Stimulated activated CD4-positive, alpha-beta T cell treated with anti-CD3 and anti-CD28 coated beads, Interleukin-15, amount 100 ng/mL, for 24 hours (primary cell): ENCODE results near the gene MEGF6.
A peak's percentile ranks its signal among the peaks of the same experiment; 100 is the strongest.

ENCODE experiments used
- DNase-seq: peaks from one replicate; pipeline ENCODE4 v3.0.0-alpha.2; 2020

MEGF6 gene

DNA sequence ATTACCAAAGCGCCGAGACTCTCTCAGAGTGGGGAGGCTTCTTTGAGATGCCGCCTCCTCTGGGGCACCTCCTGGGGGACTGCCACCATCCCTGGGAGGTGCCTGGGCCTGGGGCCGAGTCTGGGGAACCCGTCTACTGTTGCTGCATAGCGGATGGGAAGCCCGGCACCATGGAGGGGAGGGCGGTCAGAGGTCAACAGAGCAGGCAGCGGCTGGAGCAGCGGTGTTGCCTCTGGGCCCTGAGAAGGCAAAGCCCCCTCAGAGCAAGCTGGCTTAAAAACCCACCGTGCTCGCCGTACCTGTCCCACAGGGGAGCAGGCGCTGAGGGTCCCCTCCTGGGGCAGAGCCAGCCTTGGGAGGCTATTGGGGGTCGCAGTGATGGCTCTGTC, 94.8 kb downstream of the MEGF6 start:
- DNase-seq, result no peak

DNA sequence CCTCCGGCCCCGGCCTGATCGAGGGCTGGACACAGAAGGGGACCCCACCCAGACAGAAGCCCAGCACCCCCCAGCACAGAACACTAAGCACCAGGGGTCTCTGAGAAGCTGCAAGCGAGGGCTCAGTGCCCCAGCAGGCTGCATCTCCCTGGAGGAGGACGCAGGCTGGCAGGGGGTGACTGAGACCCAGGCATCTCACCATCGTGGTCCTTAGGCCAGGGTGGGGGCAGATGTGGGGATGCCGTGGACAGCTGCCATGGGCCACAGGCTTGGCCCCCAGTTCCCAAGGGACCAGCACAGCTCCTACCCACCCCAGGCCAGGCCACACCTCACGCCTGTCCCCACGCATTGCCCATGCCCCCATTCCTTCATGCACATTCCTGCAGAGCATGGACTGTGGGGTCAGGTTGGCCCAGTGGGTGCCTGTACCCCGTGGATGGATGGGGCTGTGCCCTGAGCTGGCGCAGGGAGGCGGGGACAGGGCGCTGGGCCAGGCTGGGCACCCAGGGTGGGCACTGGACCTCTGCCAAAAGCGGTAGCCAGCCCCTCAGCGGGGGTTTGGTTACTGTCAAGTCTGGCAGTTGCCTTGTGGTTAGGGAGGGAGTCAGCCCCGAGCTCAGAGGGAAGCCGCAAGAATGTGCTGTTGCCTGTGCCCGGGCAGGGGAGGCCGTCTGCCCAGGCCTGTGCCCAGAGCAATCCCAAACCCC, 95.4 kb downstream of the MEGF6 start:
- no peak for DNase-seq

DNA sequence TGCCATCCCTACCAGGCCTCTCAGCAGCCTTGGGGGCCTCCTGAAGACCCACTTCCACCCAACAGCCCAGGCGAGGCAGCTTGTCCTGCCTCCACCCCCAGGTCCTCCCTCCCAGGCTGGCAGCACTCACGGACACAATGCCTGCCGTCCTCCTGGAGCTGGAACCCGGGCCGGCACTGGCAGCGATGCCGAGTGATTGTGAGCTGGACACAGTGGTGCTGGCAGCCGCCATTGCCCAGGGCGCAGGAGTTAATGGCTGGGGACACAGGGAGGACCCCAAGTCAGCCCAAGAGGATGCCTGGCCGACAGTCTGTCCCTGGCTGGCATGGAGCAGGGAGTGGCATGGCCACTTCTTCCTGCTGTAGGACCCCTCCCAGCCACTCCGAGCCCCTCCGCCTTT, 96.0 kb downstream of the MEGF6 start:
- no peak for DNase-seq

DNA sequence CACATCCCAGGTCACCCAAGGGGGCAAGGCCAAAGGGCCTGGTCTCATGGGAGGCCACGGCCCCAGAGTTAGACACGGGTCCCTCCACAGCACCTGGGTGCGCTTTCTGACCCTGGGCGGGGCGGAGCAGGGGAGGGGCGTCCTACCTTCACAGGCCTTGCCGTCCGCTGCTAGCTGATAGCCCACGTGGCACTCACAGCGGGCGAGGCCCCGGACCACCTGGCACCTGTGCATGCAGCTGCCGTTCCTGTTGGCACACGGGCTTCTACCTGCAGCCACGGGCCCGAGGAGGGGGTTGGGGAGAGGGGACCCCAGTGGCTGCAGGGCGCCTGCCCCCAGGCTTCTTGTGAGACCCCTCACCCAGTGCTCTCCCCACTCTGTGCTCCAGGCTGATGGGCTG, 96.9 kb downstream of the MEGF6 start:
- DNase-seq, result no peak

DNA sequence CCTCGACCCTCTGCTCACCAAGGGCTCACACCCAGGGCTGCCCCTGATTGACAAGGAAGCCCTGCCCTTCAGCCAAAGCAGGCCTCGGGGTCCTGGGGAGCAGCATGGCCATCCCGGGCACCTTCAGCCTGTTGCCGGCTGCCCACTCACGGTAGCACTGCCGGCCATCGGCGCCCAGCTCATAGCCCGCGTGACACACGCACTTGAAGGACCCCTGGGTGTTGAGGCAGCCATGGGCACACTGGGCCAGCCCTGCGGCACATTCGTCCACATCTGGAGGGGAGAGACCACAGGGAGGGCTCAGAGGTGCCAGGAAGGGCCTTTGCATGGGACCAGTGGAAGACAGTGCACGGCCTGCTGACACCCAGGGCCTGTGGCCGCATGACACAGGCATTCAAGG, 99.5 kb downstream of the MEGF6 start:
- DNase-seq, result no peak

DNA sequence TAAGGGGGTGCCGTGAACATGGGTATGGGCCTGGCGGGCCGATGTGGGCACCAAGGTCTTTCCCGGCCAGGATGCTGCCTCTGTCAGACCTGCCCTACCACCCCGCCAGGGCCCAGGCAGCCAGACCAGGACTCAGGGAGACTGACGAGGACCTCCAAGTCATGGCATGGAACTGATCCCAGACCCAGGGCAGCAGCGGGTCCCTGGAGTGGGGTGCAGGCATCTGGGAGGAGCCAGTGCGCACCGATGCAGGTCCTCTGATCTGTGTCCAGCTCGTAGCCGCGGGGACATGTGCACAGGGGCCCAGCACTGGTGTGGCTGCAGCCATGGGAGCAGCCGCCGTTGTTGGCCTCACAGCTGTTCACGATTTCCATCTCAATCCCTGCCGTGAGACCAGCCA, 100.0 kb downstream of the MEGF6 start:
- DNase-seq, result no peak

DNA sequence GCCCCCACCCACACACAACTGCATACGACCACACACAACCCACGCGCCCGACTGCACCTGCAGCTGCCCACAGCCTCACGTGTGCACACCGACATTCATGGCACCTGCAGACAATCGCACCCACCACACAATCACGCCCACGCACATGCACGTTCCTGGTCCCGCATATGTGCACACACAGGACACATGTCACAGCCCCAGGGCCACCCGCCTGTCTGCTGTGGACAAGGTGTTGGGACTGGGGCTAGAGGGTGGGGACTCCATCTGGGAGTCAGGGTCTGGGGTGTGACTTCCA, 100.4 kb downstream of the MEGF6 start:
- no peak for DNase-seq

DNA sequence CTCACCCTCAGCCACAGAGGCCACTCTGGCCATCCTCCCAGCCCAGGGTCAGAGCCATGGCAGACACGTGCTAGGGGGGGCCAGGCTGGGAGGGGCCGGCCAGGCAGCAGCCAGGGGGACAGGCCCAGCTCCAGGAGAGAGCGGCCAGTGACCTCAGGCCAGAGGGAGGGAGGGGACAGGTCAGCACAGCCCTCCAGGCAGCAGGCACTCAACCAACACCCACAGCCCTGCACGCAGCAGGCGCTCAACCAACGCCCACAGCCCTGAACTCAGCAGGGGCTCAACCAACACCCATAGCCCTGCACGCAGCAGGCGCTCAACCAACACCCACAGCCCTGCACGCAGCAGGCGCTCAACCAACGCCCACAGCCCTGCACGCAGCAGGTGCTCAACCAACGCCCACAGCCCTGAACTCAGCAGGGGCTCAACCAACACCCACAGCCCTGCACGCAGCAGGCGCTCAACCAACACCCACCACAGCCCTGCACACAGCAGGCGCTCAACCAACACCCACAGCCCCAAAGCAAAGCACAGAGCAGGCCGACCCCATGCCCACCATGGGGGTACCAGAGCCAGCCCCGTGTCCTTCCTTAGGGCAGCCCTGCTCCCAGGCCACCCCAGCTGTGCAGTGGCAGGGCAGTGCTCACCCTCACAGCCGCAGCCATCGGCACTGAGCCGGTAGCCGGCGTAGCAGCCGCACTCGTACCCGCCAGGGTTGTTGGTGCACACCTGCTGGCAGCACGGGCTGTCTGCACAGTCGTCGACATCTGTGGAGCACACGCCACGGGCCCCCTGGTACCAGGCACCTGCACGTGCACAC, 101.0 kb downstream of the MEGF6 start:
- no peak for DNase-seq

DNA sequence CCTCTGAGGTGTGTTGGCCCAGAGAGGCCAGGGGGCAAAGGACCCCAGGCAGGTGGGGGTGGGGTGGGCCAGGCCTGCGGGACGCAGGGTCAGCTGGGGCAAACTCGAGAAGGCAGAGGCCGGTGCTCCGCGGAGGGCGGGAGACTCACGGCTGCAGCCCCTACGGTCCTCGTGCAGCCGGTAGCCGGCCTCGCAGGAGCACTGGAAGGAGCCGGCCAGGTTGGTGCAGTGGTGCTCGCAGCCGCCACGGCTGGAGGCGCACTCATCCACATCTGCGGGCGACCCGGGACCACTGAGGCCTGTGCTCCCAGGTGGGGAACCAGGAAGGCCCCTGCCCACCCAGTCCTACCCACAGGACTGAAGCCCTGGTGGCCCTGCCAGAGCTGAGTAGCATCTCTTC, 101.6 kb downstream of the MEGF6 start:
- DNase-seq, result no peak

DNA sequence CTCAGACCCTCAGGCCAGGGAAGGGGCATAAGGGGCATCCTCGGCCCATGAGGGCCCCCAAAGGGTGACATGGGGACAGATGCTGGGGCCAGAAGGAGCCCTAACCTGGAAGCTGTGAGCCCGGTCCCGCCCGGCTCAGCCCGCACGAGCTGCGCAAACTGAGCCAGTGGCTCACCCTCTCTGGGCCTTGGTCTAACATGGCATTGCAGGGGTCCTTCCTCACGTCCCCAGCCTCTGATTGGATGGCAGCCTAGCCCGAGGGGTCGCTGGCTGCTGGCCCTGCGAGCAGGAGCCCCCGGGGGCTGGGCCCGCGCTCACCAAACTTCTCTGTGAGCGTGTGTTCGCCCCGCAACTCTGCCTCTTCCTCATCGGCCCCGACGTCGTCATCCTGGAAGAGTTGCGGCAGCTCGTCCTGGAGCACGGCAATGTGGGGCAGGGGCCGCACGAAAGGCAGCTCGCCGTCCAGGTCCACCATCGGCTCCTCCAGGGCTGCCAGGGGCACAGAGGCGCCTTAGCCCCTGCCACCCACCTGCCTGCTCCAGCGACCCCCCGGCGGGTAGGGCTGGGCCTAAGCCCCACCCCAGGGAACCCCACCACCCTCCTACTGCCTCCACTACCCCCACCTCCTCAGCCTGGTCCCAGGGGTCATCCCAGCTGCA, 102.4 kb downstream of the MEGF6 start:
- DNase-seq, result no peak

DNA sequence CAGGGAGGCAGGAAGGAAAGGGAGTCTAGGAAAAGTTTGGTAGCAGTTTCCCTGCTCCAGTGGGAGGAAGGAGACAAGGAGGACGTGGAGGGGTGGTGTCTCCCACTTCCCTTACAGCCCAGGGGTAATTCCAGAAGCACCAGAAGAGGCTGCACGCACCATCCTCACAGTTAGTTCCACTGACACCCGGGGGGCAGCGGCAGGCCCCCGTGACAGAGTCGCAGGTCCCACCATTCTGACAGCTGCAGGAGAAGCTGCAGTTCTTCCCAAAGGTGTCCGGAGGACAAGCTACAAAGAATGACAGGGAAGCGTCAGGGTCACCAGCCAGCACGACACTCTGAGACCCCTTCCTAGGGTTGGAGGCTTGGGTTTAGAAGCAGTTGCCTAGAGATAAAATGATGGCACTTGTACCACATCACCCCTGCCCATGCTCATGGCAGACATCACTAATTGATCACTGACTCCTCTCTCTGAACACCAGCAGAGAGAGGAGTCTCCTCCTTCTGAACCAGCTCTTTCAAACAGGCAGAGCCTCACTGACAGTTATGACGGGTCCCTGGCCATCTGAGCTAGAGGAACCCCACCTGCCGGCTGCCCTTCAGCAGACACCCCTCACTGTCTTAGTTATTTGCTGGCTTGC, 103.6 kb downstream of the MEGF6 start:
- DNase-seq, result no peak

DNA sequence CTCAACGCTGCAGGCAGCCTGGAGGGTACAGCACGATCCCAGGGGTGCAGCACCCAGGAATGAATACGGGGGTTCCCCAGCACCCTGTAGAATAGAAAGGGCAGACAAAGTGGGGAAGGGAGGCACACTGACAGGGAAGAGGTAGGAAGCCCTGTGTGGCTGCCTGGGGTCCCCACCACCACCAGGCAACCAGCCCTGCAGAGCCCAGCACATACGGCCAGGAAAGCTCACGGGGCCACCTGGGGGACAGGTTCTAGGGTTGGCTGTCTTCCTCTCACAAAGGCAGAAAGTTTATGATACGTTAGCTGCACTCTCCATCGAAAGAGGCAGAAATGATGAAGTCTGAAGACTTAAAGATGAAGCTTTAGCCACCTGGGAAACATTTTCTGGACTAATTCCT, 104.4 kb downstream of the MEGF6 start:
- DNase-seq, result no peak

DNA sequence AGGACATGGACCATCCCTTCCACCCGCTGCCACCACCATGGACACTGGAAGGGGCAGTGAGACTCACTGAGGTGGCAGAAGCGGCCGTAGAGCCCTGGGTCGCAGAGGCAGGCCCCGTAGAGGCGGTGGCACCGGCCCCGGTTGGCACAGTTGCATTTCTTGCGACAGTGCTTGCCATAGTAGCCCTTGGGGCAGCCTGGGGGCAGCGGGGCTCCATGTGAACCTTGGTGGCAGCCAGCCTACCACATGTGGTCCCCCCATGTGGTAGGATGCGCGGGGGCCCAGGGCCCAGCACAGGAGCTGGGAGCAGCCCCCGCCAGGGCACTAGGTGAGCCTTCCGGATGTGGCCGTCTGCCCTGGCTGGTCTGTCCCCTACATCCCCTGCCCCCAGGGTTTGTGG, 105.3 kb downstream of the MEGF6 start:
- no peak for DNase-seq

DNA sequence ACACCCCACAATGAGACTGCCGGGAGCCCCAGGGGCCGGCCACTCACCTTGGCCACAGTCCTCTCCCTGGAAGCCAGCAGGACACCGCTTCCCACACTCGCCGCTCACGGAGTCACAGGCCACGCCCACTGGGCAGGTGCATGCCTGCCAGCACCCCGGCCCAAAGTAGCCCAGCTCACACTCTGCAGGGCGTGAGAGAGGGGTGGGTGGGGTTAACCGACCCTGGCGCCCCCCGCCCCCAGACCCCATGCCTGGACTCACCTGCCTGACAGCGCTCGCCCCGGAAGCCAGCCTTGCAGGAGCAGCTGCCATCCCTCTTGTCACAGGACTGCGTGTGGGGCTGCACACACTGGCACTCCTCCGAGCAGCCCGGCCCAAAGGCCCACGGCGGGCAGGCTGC, 106.1 kb downstream of the MEGF6 start:
- DNase-seq, result no peak

DNA sequence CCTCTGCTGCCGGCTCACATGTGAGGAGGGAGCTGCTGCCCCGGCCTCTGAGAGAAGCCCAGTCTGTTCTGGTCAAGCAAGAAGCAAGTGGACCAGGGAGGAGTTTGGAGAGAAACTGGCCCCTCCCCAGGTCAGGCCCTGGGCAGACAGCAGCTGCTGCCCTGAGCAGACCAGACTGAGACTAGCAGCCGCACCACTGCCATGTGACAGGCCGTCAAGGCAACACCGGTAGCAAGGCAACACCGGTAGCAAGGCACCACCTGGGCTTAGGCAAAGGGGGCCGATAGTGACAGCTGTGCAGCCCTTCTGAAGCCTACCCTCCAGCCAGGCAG, 106.5 kb downstream of the MEGF6 start:
- DNase-seq, result no peak

DNA sequence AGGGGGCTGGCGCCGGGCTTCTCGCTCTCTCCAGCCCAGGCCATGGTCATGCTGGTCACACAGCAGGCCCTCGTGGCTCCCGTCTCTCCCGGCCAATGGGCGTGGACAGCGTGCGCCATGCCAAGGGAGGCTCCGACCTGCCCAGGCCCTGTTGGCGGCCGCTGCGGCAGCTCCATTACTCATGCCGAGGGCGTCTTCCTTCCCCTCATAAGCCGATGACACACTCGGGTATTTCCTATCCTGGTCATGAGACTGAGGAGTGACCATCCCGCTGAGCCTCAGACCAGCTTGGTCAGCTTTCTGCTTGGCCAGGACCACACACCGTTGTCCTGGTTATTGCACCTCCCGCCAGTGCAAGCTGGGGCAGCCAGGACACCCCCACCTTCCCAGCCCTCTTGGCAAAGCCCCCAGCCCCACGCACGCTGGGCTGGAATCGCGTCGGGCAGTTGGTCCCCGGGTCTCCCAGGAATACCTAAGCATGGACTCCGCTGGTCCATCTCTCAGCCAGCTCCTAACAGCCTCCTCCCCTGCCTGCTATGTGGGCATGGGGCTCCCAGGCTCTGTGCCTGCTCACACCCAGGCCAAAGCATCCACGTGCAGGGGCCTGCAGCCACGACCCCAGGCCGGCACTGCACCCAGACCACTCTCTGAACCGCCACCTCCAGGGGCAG, 107.0 kb downstream of the MEGF6 start:
- no peak for DNase-seq

DNA sequence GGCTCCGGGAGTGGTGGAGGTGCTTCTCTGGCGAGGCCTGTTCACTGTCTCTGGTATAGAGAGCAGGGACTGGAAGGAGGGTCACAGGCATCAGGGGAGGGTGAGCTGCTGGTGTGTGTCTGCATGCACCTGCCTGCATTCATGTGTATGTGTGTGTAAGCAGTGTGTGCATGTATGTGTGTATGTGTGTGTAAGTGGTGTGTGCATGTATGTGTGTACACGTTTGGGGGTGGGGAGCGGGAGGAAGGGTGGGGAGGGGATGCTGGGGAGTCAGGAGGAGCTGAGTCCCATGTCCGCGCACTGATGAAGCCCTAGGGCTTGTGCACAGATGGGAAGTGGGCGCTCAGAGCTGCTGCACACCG, 107.8 kb downstream of the MEGF6 start:
- DNase-seq, result no peak

DNA sequence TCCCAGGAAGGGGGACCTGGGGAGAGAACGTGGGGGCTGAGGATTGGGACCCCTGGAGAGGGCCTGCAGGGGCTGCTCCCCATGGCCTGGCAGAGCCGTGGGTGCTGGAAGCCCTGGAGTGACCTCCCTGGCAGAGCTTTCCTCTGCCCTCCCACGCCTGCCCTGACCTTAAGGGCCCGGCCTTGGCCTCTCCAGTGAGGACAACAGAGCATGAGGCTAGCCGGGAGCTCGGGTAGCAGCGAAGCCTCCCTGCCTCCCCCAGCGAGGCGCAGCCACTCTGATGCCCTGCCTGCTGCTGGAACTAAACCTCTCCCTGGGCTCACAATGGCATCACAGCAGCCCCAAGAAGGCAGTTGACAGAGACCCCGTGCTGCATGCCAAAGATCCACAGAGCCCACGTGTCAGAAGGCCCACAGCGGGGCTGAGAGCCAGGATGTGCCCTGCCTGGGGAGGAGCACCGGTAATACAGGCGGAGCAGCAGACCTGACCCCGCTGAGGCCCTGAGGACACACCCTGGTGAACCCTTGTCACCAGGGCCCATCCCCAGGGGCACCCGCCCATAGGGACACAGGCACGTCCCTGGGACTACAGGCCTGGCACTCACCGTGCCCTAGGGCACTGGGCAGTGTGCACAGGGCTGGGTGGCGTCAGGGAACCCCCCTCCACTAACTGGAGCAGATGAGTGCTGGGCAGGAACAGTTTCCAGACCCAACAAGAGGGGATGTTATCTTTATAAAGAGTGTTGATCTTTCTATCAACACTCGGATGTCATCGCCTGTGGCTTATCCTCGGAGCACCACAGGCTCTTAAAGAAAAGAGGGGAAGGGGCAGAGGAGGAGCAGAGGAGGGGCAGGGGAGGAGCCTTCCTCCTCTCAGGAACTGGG, 108.4 kb downstream of the MEGF6 start:
- no peak for DNase-seq

DNA sequence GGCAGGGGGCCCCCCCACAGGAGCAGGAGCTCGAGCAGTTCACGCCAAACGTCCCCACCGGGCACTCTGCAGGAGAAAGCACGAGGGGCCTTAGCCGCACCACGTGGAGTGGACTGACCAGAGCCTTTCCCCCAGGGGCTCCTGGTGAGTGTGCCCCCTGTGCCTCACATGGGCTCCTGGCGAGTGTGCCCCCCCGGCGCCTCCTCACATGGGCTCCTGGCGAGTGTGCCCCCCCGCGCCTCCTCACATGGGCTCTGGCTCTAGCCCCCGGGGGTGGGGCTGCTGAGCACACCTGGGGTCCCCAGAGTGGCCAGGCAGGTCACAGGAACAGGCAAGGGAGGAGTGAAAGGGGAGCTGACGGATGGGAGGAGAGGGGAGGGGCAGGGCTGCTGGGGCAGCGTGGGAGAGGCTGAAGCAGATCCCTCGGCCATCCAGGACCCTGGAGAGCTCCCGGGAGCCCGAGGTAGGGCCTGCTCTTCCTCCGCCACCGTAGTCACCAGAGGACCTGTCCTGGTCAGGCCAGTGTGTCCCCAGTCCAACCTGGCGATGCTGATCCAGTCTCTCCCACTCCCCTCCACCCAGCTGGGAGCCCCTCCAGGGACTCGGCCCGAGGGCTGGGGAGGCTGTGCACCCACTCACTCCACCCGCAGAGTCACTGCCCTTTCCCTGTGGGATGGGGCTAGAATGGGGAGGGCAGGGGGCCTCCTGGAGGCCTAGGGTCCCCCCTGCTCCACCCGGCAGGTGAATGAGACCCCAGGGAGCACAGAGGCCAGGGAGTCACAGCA, 109.3 kb downstream of the MEGF6 start:
- DNase-seq, result peak; percentile 23

DNA sequence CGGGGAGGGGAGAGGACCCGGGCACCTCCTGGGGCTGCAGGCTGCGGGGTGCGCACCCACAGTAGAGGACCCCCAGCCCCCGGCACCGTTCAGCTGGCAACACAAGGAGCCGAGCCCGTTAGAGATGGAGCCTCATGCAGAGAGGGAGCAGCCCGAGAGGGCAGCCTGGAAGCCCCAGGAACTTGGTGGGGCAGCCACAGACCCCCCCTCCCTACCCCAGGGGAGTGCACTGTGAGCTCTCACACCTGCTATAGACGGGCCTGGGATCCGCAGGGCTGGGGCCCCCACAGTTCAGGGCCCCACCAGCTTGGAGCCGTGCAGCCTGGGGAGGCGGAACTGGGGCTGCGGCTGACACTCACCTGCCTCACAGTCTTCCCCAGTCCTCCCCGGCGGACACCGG, 109.9 kb downstream of the MEGF6 start:
- DNase-seq, result no peak

DNA sequence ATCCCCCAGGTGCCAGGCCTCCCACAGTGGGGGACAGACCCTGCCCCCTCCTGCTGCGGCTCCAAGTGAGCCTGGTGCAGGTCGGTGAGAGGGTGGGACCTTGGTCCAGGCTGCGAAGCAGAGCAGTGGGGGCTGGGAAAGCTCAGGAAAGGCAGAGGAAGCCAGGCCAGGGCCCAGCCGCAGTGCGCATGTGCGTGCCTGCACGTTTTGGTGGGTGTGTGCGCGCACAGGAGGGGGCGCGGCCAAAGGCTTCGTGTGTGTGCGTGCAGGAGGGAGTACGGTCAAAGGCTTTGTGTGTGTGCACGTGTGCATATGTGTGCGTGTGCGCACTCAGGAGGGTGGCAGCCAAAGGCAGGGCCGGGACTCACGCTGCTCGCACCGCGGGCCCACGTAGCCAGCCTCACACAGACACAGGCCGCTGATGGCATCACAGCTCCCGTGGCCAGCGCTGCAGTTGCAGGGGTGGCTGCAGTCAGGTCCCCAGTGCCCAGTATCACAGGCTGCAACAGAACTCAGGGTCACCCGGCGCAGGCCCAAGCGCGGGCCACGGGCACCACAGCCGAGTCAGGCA, 111.0 kb downstream of the MEGF6 start:
- no peak for DNase-seq
